Left lung (tissue), 10 donors: Measurements from ENCODE around the gene UVRAG. TPM values are rescaled to one million over a fixed set of nuclear protein-coding genes. Genes with fewer than 3 reads are reported as not detected.

Source experiments
- ATAC-seq: fragments of 200-7000 bp; cut with Tn5 transposase; one replicate; pipeline ENCODE4 v1.9.1; 2020; ENCODE audit warnings: moderate library complexity
- DNase-seq, 4 donors: peaks; one replicate each; pipeline ENCODE4 v3.0.0-alpha.2; 2013 to 2020
- H3K27ac ChIP-seq, 2 donors: fragments of 200-600 bp; sonication (generic) in 1 of 2; one replicate each; pipeline versions ENCODE4 v1.5.0 to v1.8.0; 2020 to 2021
- H3K27me3 ChIP-seq, 2 donors: fragments of 200-600 bp; sonication (generic) in 1 of 2; one replicate each; pipeline versions ENCODE4 v1.5.0 to v1.8.0; 2020 to 2021
- H3K36me3 ChIP-seq, 2 donors: fragments of 200-600 bp; sonication (generic) in 1 of 2; one replicate each; pipeline versions ENCODE4 v1.5.0 to v1.8.0; 2020 to 2021
- H3K4me1 ChIP-seq, 2 donors: fragments of 200-600 bp; one replicate each; pipeline ENCODE4 v1.8.0; 2021
- H3K4me3 ChIP-seq, 2 donors: fragments of 200-600 bp; sonication (generic) in 1 of 2; one replicate each; pipeline versions ENCODE4 v1.5.0 to v1.8.0; 2020 to 2021; ENCODE audit warnings: mild to moderate bottlenecking in 1 of 2
- H3K9me3 ChIP-seq, 2 donors: fragments of 200-600 bp; sonication (generic) in 1 of 2; one replicate each; pipeline versions ENCODE4 v1.5.0 to v1.8.0; 2020 to 2021
- intact Hi-C, 2 donors: fragments of 100-400 bp; cut with DNase I; formaldehyde crosslinking; loops; one replicate each; pipeline versions ENCODE4 v1.11.2 to v1.14.2; 2022
- polyA plus RNA-seq, 6 donors: library from polyadenylated mRNA; unstranded; fragments of 120-200 nt; gene quantifications; one replicate each; pipeline ENCODE4 v1.2.1, GENCODE V29; 2013; ENCODE audit not compliant: insufficient read length in 6 of 6
- total RNA-seq, 2 donors: library from RNA; stranded (reverse); fragmentation: NEBNext Ultra II Directional; extraction: Animal tissue kit (Norgen Biotek cat#: 25700); gene quantifications; one replicate each; pipeline ENCODE4 v1.2.1, GENCODE V29; 2021
- TF ChIP-seq, protein P1 (sequence below), 2 donors: fragments of 200-600 bp; sonication (generic) in 1 of 2; IDR thresholded peaks; one replicate each; pipeline versions ENCODE4 v1.5.0 to v1.8.0; 2021; ENCODE audit warnings: antibody characterized with exemption in 2 of 2
- donor health status: DM: no; HTN: yes; CAD: no.
- donor health status: DM: no; HTN: no; CAD: no.

The UVRAG gene
- total and polyA plus RNA-seq, 8 donors = 19.3 to 36.0 (median 22.3) TPM

GRCh38 chr11:75779960-75780359 lies 35.0 kb upstream of the UVRAG start:
- peaks cover 0 to 46% of the 10 kb centered on the region in 2 donors for H3K4me1 ChIP-seq

GRCh38 chr11:75780888-75781287 lies 34.1 kb upstream of the UVRAG start:
- Histone ChIP-seq H3K4me1 (peaks cover 0 to 36% of the 10 kb centered on the region in 2 donors), H3K27ac (no peak overlapping the region), H3K27me3 (no peaks in the 10 kb centered on the region), H3K9me3 (no peaks in the 10 kb centered on the region), H3K4me3 (no peak overlapping the region), H3K36me3 (peaks cover 0 to 4% of the 10 kb centered on the region in 2 donors)
- DNase-seq (no peak), ATAC-seq (no peak)
- intact Hi-C loops = no loop called here
- TF ChIP-seq, protein P1, sequence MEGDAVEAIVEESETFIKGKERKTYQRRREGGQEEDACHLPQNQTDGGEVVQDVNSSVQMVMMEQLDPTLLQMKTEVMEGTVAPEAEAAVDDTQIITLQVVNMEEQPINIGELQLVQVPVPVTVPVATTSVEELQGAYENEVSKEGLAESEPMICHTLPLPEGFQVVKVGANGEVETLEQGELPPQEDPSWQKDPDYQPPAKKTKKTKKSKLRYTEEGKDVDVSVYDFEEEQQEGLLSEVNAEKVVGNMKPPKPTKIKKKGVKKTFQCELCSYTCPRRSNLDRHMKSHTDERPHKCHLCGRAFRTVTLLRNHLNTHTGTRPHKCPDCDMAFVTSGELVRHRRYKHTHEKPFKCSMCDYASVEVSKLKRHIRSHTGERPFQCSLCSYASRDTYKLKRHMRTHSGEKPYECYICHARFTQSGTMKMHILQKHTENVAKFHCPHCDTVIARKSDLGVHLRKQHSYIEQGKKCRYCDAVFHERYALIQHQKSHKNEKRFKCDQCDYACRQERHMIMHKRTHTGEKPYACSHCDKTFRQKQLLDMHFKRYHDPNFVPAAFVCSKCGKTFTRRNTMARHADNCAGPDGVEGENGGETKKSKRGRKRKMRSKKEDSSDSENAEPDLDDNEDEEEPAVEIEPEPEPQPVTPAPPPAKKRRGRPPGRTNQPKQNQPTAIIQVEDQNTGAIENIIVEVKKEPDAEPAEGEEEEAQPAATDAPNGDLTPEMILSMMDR (IDR thresholded peaks at IDR 0.05) = no peak

More at GRCh38 chr11:75779960-75780359, 35.0 kb upstream of the UVRAG start:
- TF ChIP-seq, protein P1 (IDR thresholded peaks at IDR 0.05) = no peak
- H3K27me3 ChIP-seq = no peaks in the 10 kb centered on the region
- H3K27ac ChIP-seq = no peak overlapping the region
- ATAC-seq (no peak), DNase-seq (no peak)
- H3K36me3 ChIP-seq = peaks cover 0 to 4% of the 10 kb centered on the region in 2 donors
- intact Hi-C loops = no loop called here
- H3K9me3 ChIP-seq = no peaks in the 10 kb centered on the region
- no peak overlapping the region for H3K4me3 ChIP-seq

- H3K4me3 ChIP-seq = no peak overlapping the region
- no peak overlapping the region for H3K27ac ChIP-seq
- TF ChIP-seq, protein P1 (IDR thresholded peaks at IDR 0.05) = no peak
- ATAC-seq (no peak), DNase-seq (no peak)
- intact Hi-C loops = no loop called here
- H3K36me3 ChIP-seq = peaks cover 0 to 4% of the 10 kb centered on the region in 2 donors
- no peaks in the 10 kb centered on the region for H3K27me3 ChIP-seq
- H3K9me3 ChIP-seq = no peaks in the 10 kb centered on the region
- H3K4me1 ChIP-seq = peaks cover 0 to 32% of the 10 kb centered on the region in 2 donors
Measured at GRCh38 chr11:75781296-75781695, 33.7 kb upstream of the UVRAG start.

DNA sequence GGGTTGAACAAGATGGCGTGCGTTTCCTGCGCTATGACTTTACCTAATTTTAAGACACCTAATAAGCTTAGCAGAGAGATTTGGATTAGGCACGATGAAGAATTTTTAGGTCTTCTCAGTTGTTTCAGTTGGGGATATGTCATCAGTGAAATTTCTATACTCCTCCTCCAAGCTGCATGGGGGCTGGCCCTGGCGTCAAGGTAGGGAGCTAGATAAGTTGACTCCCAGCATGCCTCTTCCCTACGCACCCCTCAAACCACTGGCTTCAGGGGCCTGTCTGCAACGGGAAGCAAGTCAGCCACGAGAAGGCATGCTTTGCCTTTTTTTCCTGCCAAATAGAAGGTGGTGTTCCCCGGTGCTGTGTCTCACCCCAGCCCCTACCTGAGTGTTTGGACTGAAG lies 33.2 kb upstream of the UVRAG start:
- intact Hi-C loops = no loop called here
- H3K27ac ChIP-seq = no peak overlapping the region
- no peaks in the 10 kb centered on the region for H3K27me3 ChIP-seq
- TF ChIP-seq, protein P1 (IDR thresholded peaks at IDR 0.05) = no peak
- H3K9me3 ChIP-seq = no peaks in the 10 kb centered on the region
- no peak overlapping the region for H3K4me3 ChIP-seq
- DNase-seq (no peak), ATAC-seq (no peak)
- peaks cover 0 to 4% of the 10 kb centered on the region in 2 donors for H3K36me3 ChIP-seq
- peaks cover 0 to 27% of the 10 kb centered on the region in 2 donors for H3K4me1 ChIP-seq

DNA sequence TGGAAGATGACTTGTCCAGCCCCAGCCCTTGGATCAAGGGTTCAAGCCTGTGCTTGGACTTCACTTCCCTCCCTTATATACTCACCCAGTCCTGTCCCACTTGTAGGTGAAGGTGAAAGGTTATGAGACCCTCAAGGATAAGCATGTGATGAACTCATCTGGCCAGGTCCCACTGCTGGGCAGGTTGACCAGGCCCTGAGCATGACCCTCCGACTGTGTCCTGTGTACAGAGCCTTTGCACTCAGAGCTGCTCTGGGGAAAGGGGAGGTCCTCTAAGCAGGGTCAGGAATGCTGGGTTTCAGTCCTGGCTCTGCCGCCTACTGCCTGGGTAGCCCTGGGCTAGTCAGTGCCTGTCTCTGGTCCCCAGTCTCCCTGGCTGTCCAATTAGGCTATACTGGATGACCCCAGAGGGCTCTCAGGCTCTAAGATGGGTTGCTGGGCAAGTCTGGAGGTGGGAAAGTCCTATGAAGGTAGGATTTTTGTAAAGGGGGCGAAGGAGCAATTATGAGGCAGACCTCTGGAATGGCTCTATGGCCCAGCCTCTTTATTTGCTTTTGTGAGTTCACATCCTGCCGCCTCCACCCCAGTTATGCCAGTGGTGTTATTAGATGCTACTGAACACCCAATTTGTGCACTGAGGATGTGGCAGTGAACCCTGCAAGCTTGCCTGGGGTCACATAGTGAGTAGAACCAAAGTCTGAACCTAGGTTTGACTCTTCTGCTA lies 32.3 kb upstream of the UVRAG start:
- H3K4me1 ChIP-seq = peaks cover 0 to 18% of the 10 kb centered on the region in 2 donors
- intact Hi-C loops = no loop called here
- peaks cover 0 to 4% of the 10 kb centered on the region in 2 donors for H3K36me3 ChIP-seq
- no peak overlapping the region for H3K4me3 ChIP-seq
- DNase-seq (no peak), ATAC-seq (no peak)
- H3K27me3 ChIP-seq = no peaks in the 10 kb centered on the region
- H3K27ac ChIP-seq = no peak overlapping the region
- H3K9me3 ChIP-seq = no peaks in the 10 kb centered on the region
- TF ChIP-seq, protein P1 (IDR thresholded peaks at IDR 0.05) = no peak
